ENCODE measurements around the gene WDR64. TPM values are rescaled to one million over a fixed set of nuclear protein-coding genes. Genes with fewer than 3 reads are reported as not detected.

Gene WDR64
- total and polyA plus RNA-seq, 2 experiments from 2014 or later = not detected

GRCh38 chr1:241773991-241774390, 121.9 kb downstream of the WDR64 start:
- no peaks in the 10 kb centered on the region for H3K36me3 ChIP-seq
- no peak for TF ChIP-seq CTCF (IDR thresholded peaks at IDR 0.05; ENCODE audit: low read depth, low read length)
- H3K9me3 ChIP-seq (ENCODE audit: low read depth) = no peaks in the 10 kb centered on the region
- H3K27ac ChIP-seq = no peak overlapping the region
- H3K4me3 ChIP-seq = no peak overlapping the region
- no peak for DNase-seq (ENCODE audit: low read depth in 1 of 2, low spot score in 1 of 2)
- peaks cover 11% of the 10 kb centered on the region for H3K4me1 ChIP-seq (ENCODE audit: low read depth)
- H3K27me3 ChIP-seq = no peaks in the 10 kb centered on the region

DNA sequence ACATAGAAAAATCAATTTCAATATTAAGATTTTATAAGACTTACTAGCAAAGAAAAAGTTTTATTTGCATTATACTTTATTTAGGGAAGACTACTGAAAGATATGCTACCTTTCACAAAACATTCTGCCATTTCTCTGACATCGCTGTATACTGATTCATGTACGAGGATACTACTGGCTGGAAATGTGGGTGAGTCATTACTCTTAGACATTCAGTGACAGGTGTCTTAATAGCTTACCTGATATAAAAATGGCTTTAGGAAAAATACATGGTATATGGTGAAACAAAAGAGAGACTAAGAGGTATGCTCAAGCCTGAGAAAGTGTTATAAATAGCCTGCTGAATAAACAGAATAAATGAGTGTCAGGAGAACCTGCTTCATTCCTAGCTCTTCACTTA, 122.9 kb downstream of the WDR64 start:
- Histone ChIP-seq H3K36me3 (no peaks in the 10 kb centered on the region), H3K4me3 (no peak overlapping the region), H3K27me3 (no peaks in the 10 kb centered on the region), H3K27ac (no peak overlapping the region), H3K9me3 (ENCODE audit: low read depth) (no peaks in the 10 kb centered on the region), H3K4me1 (ENCODE audit: low read depth) (peaks cover 9% of the 10 kb centered on the region)
- DNase-seq (ENCODE audit: low read depth in 1 of 2, low spot score in 1 of 2) = no peak
- no peak for TF ChIP-seq CTCF (IDR thresholded peaks at IDR 0.05; ENCODE audit: low read depth, low read length)

DNA sequence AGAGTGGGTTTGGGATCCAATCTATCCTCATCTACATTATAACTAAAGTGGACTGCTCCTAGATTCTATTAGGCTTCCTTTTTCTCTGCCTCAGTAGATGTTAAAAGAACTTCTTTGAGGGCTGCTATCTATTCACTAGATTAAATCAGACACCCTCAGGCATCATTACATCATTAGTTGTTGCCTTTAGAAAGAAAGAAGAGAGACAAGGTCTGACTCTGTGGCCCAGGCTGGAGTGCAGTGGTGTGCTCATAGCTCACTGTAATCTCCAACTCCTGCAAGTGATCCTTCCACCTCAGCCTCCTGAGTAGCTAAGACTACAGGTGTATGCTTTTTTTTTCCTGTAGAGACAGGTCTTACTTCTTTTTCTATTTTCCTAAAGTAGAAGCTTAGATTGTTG, 124.8 kb downstream of the WDR64 start:
- no peaks in the 10 kb centered on the region for H3K27me3 ChIP-seq
- no peak overlapping the region for H3K27ac ChIP-seq
- H3K36me3 ChIP-seq = no peaks in the 10 kb centered on the region
- no peaks in the 10 kb centered on the region for H3K9me3 ChIP-seq (ENCODE audit: low read depth)
- H3K4me3 ChIP-seq = no peak overlapping the region
- no peak for DNase-seq (ENCODE audit: low read depth in 1 of 2, low spot score in 1 of 2)
- no peaks in the 10 kb centered on the region for H3K4me1 ChIP-seq (ENCODE audit: low read depth)
- no peak for TF ChIP-seq CTCF (IDR thresholded peaks at IDR 0.05; ENCODE audit: low read depth, low read length)

GRCh38 chr1:241778117-241778516, 126.0 kb downstream of the WDR64 start:
- Histone ChIP-seq H3K27ac (no peak overlapping the region), H3K9me3 (ENCODE audit: low read depth) (no peaks in the 10 kb centered on the region), H3K36me3 (no peaks in the 10 kb centered on the region), H3K4me1 (ENCODE audit: low read depth) (peaks cover 7% of the 10 kb centered on the region), H3K4me3 (no peak overlapping the region), H3K27me3 (no peaks in the 10 kb centered on the region)
- no peak for TF ChIP-seq CTCF (IDR thresholded peaks at IDR 0.05; ENCODE audit: low read depth, low read length)
- DNase-seq (ENCODE audit: low read depth in 1 of 2, low spot score in 1 of 2) = no peak

DNA sequence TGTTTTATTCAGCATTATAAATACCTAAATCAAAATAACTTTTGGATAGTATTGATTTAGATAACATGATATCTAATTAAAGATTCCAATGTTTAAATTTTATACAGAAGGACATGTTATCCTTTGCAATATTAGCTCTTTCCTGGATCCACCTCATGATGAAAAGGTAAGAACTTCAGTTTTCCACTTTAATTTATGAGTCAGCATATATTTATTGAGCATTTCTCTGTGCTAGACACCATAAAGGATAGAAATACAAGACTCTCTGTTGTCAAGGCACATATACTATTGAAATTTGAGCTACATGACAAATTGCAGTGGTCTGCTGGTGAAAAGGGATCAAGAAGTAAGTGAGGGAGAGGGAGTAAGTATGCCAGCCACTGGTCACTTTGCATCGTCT, 127.8 kb downstream of the WDR64 start:
- no peaks in the 10 kb centered on the region for H3K36me3 ChIP-seq
- H3K9me3 ChIP-seq (ENCODE audit: low read depth) = no peaks in the 10 kb centered on the region
- peaks cover 15% of the 10 kb centered on the region for H3K4me1 ChIP-seq (ENCODE audit: low read depth)
- no peaks in the 10 kb centered on the region for H3K27me3 ChIP-seq
- no peak overlapping the region for H3K27ac ChIP-seq
- no peak for TF ChIP-seq CTCF (IDR thresholded peaks at IDR 0.05; ENCODE audit: low read depth, low read length)
- DNase-seq (ENCODE audit: low read depth in 1 of 2, low spot score in 1 of 2) = no peak
- no peak overlapping the region for H3K4me3 ChIP-seq

GRCh38 chr1:241782396-241782795, 130.3 kb downstream of the WDR64 start:
- no peak overlapping the region for H3K27ac ChIP-seq
- peak in 1 of 2 donors; percentile 18 for DNase-seq (ENCODE audit: low read depth in 1 of 2, low spot score in 1 of 2)
- H3K4me3 ChIP-seq = no peak overlapping the region
- no peaks in the 10 kb centered on the region for H3K27me3 ChIP-seq
- no peaks in the 10 kb centered on the region for H3K36me3 ChIP-seq
- no peak for TF ChIP-seq CTCF (IDR thresholded peaks at IDR 0.05; ENCODE audit: low read depth, low read length)
- peaks cover 26% of the 10 kb centered on the region for H3K4me1 ChIP-seq (ENCODE audit: low read depth)
- no peaks in the 10 kb centered on the region for H3K9me3 ChIP-seq (ENCODE audit: low read depth)
